GM18505 (cell line): ENCODE data around the gene TULP4.

Experiments
- ATAC-seq: cut with Tn5 transposase; IDR thresholded peaks from one replicate; pipeline ENCODE4 v1.9.1; 2021; ENCODE audit not compliant: unreplicated experiment
- POLR2A ChIP-seq: IDR thresholded peaks from 4 replicates; pipeline ENCODE4 v1.6.1; 2011; ENCODE audit warnings: borderline replicate concordance; ENCODE audit not compliant: insufficient read depth, insufficient read length; ENCODE audit errors: extremely low read depth

Gene TULP4

DNA sequence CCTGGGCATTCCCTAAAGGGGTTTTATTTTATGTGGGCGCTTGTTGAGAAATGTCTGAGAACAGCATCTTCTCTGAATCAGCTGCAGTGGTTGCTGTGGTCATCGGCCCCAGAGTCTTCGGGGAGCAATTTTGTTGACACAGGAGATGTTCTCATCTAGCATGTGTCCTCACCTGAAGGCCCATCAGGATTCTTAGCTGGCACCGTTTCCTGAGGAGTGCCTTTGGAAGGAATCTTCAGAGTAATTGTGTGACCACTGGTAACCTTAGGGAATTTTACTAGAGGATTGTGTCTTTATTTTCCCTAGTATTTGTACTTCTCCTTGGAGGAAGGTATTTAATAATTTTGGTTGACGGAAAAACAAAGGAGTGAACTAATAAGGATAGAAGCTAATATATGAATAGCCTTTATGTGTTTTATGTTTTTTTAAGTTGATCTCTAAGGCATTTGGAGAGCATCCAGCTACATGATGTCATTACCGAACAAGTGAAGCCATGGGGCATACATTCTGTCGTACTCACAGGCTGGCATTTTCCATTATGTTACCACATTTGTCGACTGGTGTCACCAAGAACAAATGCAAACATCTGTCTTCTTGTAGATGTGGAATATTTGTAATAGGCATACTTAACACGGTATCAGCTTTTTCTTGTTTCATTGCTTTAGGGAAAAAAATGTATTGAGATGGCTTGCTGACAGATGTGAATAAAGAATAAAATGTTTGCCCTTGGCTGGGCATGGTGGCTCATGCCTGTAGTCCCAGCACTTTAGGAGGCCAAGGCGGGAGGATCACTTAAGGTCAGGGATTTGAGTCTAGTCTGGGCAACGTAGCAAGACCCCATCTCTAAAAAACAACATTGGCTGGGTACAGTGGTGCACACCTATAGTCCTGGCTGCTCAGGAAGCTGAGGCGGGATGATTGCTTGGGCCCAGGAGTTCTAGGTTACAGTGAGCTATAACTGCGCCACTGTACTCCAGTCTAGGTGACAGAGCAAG, 41.9 kb downstream of the TULP4 start:
- no peak for ATAC-seq
- no peak for TF ChIP-seq POLR2A

DNA sequence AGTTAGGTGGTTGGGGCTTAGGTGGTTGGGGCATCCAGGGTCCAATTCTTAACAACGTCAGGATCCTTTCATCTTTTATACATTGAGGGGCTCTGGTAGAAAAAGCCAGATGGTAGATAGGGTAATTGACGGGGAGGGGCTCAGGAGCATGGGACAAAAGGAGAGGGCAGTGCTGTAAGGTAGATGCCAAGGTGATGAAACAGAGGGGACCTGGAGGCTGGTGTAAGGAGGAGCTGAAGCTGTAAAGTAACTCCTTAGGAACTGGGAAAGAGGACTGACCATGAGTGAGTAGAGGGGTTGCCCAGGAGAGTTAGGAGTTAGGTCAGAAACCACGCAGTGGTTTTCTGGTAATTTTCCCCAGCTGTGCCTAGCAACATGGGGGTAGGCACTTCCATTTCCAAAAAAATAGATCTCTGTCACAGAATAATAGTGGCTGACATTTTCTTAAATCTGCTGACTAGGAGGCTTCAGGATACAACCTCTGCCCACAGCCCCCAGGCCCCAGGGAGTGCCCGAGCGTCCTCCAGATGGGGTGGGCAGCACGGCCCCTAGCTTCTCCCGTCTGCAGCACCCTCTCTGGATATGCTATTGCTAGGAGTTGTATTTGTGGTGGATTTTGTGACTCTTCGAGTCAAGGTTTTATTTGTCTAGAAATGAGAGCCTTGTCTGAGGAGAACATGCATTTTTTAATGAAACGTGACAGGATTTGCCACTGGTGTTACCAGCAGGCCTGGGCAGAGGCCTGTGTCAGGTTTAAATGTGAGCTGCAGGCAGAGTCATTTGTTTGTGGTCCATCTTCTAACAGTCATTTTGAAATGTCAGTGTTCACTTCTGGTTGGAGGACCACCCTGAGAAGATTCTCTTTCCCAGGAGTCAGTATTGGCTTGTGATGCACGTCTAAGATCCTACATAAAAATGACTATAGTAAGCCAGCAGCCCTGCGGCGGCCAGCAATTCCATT, 44.6 kb downstream of the TULP4 start:
- no peak for TF ChIP-seq POLR2A
- no peak for ATAC-seq

DNA sequence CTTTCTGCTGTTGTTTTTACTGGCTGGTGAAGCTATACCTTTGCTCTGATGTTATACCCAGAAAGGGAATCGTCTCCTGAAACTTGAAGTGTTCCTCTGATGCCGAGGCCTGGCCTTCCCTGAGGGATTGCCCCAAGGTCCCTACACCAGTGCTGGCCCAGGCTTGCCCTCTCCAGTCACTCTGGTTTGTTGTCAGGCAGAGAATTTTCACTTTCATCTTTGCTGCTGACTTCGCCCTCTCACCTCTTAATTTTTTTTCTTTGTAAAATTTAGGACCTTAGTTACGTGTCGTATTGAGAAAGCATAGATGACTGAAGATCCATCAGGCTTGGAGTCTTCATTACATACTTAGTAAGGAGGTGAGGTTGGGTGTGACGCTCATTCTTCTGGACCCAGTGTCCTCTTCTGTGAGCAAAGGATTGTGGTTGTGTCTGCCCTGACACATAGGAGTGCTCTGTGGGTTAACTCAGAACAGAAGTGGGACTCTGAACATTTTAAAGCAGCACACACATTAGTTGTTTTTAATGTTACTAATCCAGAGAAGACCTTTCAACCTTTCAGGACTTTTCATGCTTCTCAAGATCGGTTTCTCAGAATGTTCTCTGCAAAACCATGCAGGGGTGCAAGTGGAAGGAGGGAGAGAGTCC, 45.4 kb downstream of the TULP4 start:
- peak; percentile 56 for ATAC-seq

DNA sequence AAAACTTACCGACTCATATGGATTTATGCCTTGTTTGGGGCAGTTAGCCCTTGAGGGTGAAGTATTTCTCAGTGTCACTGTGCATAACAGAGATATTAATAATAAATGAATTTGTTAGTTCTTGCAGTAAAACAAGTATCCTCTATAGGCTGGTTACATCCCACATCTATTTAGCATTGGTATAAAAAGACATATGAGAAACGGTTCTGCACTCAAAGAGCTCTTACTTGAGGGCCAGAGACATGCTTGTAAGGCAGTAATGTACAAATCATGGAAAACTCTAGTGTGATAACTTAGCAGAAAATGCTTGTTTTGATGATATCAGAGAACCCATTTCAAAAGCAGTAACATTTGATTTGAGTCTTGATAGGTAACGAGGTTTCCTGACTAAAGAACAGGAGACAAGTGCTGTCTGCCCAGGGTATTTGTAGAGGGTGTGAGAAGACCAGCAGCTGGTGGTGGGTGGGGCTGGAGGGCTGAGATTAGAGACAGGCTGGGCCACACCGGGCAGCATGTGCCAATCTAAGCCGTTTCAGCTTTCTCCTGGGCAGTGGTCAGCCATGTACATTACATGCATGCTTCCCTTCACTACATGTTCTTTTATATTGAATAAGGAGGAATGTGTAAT, 46.3 kb downstream of the TULP4 start:
- no peak for TF ChIP-seq POLR2A
- no peak for ATAC-seq

More for the DNA sequence above, 45.4 kb downstream of the TULP4 start:
- TF ChIP-seq POLR2A = no peak

DNA sequence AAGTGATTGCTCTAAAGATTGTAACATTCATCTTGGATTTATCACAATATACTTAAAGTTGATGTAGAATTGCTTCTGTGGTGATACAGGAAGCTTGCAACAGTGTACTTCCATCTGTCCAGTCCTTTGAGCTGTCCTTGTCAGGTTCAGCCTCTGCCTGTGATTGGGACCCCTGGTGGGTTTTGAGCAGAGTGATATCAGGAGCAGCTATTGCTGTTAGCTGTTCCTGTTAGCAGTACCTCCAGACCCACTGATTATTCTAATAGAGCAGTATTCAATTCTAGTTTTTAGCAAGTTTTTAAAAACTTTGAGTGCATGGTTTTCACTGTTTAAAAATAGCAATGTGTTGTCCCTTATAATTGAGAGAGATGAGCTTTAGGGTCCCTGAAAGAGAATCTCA, 48.8 kb downstream of the TULP4 start:
- no peak for ATAC-seq
- TF ChIP-seq POLR2A = no peak

DNA sequence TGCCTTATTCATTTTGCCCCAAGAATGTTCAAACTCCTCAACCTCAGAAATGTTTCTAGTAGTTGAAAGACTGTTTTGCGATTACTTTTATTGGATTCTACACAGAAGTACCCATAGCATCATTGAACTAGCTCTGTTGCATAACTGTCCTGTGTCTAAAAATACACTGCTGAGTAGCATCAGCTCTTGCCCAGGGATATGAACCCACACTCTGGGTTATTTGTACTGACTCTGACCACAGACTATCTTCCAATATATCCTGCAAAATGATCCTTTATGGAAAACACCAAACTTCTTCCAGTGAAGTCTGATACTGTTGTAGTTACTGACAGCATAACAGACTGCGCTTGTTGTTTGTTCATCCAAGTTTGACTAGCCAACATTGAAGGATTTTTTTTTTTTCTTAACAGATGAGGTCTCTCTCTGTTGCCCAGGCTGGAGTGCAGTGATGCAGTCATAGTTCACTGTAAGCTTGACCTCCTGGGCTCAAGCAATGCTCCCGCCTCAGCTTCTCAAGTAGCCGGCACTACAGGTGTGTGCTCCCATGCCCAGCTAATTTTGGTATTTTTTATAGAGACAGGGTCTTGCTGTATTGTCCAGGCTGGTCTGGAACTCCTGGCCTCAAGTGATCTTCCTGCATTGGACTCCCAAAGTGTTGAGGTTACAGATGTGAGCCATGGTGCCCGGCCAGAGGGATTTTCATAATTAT, 49.9 kb downstream of the TULP4 start:
- TF ChIP-seq POLR2A = no peak
- ATAC-seq = no peak

DNA sequence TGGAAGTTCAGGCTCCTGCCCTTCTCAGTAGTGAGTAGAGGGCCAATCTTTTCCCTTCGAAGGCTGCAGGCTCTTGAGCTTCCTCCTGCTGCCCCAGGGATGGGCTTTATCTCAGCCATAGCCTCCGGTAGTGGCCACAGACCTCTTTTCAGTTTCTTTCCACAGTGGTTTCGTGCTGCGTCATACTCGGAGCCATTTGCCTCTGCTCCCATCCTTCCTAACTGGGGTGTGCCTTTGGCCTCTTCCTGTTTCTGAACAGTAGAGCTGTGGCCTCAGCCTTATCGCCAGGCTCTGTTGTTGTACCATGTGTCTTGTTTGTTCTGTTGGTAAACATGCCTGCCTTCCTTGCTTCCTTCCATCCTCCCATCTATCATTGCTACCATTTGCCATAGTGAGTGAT, 54.1 kb downstream of the TULP4 start:
- TF ChIP-seq POLR2A = no peak
- ATAC-seq = no peak

DNA sequence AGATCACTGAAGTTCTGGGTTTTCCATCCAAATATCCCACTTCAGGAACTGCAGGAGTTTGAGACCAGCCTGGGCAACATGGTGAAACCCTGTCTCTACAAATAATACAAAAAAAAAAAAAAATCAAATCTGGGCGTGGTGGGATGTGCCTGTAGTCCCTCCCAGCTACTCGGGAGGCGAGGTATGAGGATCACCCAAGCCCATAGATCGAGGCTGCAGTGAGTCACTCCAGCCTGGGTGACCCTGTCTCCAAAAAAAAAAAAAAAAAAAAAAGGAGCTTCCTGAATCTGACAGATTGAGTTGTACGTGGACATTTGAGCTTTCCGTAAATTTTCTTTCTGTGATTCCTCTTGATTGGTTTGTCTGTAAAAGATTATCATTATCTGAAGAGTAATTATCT, 55.6 kb downstream of the TULP4 start:
- ATAC-seq = no peak
- no peak for TF ChIP-seq POLR2A

DNA sequence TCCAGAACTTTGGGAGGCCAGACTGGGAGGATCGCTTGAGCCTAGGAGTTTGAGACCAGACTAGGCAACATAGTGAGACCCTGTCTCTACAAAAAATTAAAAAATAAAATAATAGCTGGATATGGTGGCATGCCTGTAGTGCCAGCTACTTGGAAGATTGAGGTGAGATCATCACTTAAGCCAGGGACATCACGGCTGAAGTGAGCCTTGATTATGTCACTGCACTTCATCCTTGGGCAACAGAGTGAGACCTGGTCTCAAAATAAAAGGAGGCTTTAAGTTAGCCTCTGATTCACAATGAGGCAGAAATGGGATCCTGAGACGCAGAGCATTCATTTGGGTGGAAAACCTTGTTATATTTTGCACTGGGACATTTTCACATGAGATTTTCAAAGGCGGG, 57.0 kb downstream of the TULP4 start:
- no peak for TF ChIP-seq POLR2A
- ATAC-seq = no peak

DNA sequence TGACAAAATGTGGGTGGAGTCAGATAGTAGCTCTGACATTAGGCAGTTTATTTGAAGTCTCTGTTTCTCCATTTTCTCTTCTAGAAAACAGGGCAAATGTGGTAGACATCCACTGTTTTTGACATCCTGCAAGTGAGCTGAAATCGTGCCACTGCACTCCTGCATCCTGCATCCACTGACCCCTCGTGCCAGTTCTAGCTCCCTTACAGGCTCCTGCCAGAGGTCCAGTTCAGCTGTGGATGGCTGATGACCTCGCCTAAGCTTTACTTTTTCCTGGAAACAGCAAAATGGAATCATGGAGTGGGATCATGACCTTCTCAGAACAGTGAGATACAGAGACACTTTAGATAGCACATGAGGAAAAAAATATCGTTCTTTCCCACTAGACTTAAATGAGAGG, 58.5 kb downstream of the TULP4 start:
- no peak for ATAC-seq

DNA sequence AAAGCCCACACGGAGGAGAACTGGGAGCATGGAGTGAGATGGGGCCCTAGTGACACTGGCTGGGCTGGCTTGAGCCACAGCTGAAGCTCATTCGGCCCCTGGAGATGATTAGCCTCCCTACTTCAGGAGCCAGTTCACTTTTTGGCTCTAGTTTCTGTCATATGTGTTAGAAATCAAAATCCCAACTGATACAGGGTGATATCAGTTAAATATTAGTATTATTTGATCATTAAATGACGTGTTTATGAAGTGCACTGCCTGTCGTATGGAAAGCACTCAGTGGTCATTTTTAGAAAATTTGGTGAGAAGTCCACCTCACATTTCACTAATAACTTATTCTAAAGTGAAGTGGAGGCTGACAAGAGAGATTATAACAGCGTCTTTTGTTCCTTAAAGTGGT, 59.0 kb downstream of the TULP4 start:
- TF ChIP-seq POLR2A = no peak
- ATAC-seq = no peak

More for the DNA sequence above, 58.5 kb downstream of the TULP4 start:
- TF ChIP-seq POLR2A = no peak

DNA sequence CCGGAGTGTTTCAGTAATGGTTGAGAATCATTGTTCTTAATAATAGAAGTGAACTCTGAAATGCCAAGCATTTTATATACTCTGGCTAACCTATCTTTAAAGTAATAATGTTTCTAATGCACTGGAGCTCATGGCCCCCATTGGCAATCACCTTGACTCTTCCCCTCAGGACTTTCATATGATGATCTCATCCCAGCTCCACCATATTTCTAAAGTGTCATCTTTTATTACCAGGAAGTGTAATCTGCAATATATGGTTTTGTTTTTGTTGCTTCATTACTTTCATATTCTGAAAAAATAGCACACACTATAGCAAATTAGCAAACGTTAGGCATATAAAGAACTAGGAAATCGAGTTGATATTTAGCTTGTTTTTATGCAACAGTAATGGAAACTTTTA, 60.3 kb downstream of the TULP4 start:
- no peak for ATAC-seq
- TF ChIP-seq POLR2A = no peak

DNA sequence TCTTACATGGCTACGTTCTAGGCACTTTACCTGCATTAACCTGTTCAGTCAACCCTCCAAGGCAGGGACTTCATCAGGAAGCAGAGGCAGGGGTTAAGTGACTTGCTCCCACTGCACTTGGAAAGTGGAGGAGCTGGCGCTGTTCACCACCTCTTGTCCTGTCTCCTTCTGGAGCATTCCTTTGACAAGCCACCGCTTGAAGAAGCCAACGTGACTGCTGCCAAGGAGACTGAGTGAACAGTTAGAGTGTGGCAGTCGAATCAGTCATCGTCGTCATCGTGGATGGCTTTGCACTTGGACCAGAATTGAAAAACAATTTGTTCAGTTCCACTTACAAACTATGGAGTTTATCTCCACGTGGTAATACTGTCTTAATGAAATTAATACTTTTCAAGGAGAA, 60.9 kb downstream of the TULP4 start:
- no peak for TF ChIP-seq POLR2A
- ATAC-seq = no peak

DNA sequence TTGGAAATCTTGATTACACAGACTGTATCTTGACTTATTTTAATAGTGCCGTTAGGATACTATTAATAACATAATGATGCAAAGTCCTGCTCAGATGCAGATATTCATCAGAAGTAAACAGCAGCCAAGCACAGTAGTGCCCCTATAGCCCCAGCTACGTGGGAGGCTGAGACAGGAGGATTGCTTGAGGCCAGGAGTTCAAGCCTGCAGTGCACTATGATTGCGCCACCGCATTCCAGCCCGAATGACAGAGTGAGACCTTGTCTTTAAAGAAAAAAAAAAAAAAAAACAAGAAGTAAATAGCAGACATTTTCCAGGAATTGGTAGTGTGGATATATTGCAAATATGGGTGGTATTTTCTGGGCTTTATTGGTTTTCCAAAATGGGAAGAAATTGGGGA, 61.8 kb downstream of the TULP4 start:
- ATAC-seq = no peak
- no peak for TF ChIP-seq POLR2A
